GM18498 (cell line): ENCODE results near the gene LSP1.
"Not testable (repeated sequence)": the region's sequence is repeated elsewhere in the genome, so short reads cannot be mapped to it uniquely, and the experiment has no call there.

Source experiments
- ATAC-seq: cut with Tn5 transposase; IDR thresholded peaks from one replicate; pipeline ENCODE4 v1.9.1; 2021; ENCODE audit warnings: mild to moderate bottlenecking, moderate library complexity; ENCODE audit not compliant: unreplicated experiment

LSP1 gene

GRCh38 chr11:1862588-1863351 is 9.9 kb downstream of the LSP1 start:
- no peak for ATAC-seq

- no peak for ATAC-seq
Observed at GRCh38 chr11:1863352-1864216, 10.7 kb downstream of the LSP1 start.

GRCh38 chr11:1864231-1864630 is 11.3 kb downstream of the LSP1 start:
- ATAC-seq: no peak

GRCh38 chr11:1864831-1865665 is 12.2 kb downstream of the LSP1 start:
- ATAC-seq: no peak

- ATAC-seq: no peak
Observed at GRCh38 chr11:1866226-1866625, 13.3 kb downstream of the LSP1 start.

GRCh38 chr11:1866776-1867175 is 13.9 kb downstream of the LSP1 start:
- no peak for ATAC-seq

- no peak for ATAC-seq
Observed at GRCh38 chr11:1867381-1867780, 14.5 kb downstream of the LSP1 start.

GRCh38 chr11:1868056-1868635 is 15.3 kb downstream of the LSP1 start:
- ATAC-seq: no peak

GRCh38 chr11:1868636-1869291 is 15.9 kb downstream of the LSP1 start:
- ATAC-seq: no peak

GRCh38 chr11:1869427-1870325 is 16.8 kb downstream of the LSP1 start:
- ATAC-seq: no peak

- ATAC-seq: no peak
Observed at GRCh38 chr11:1870326-1870696, 17.4 kb downstream of the LSP1 start.

- ATAC-seq: no peak
Observed at GRCh38 chr11:1870721-1871466, 18.0 kb downstream of the LSP1 start.

- ATAC-seq: no peak
Observed at GRCh38 chr11:1871531-1871930, 18.6 kb downstream of the LSP1 start.

GRCh38 chr11:1872267-1872985 is 19.5 kb downstream of the LSP1 start:
- ATAC-seq: no peak

- no peak for ATAC-seq
Observed at GRCh38 chr11:1873048-1873812, 20.3 kb downstream of the LSP1 start.

- not testable (repeated sequence) for ATAC-seq
Observed at GRCh38 chr11:1873813-1874150, 20.9 kb downstream of the LSP1 start.

- not testable (repeated sequence) for ATAC-seq
Observed at GRCh38 chr11:1874441-1875092, 21.7 kb downstream of the LSP1 start.
